NCI-H146 treated with DMSO at 0.1 percent for 48 hours (cell line): ENCODE measurements around the gene ANO5.
A peak's percentile ranks its signal among the peaks of the same experiment; 100 is the strongest.

Experiments used
- DNase-seq: peaks from one replicate; lab custom pipeline; 2025; ENCODE audit not compliant: unreplicated experiment; lab: John Stamatoyannopoulos, UW

Gene ANO5

GRCh38 chr11:22317656-22318055, 124.8 kb downstream of the ANO5 start:
- peak; percentile 47 for DNase-seq

- DNase-seq: no peak
Observed at GRCh38 chr11:22331771-22332170, 138.9 kb downstream of the ANO5 start.
